Loucy (cell line): ENCODE measurements around the gene SMAD3.

Experiments used
- CTCF ChIP-seq: fragments of 200-600 bp; sonication (generic); conservative IDR thresholded peaks from 2 replicates; pipeline ENCODE4 v1.5.1; 2014; ENCODE audit warnings: mild to moderate bottlenecking, antibody characterized with exemption, low read length
- EZH2phosphoT487 ChIP-seq: fragments of 200-600 bp; IDR thresholded peaks from 2 replicates; pipeline ENCODE4 v1.6.1; 2018; ENCODE audit warnings: antibody characterized with exemption, mild to moderate bottlenecking, moderate library complexity, borderline replicate concordance

GRCh38 chr15:67174864-67175573 lies 109.6 kb downstream of the SMAD3 start:
- TF ChIP-seq CTCF (no peak), EZH2phosphoT487 (no peak)
